Activated naive CD4-positive, alpha-beta T cell (primary cell): ENCODE data around the gene TEX28.
"Not testable (repeated sequence)": the region's sequence is repeated elsewhere in the genome, so short reads cannot be mapped to it uniquely, and the experiment has no call there.

Source experiments
- DNase-seq, 4 experiments: peaks; one replicate each; lab custom pipeline; 2025; lab: John Stamatoyannopoulos, UW

The TEX28 gene

DNA sequence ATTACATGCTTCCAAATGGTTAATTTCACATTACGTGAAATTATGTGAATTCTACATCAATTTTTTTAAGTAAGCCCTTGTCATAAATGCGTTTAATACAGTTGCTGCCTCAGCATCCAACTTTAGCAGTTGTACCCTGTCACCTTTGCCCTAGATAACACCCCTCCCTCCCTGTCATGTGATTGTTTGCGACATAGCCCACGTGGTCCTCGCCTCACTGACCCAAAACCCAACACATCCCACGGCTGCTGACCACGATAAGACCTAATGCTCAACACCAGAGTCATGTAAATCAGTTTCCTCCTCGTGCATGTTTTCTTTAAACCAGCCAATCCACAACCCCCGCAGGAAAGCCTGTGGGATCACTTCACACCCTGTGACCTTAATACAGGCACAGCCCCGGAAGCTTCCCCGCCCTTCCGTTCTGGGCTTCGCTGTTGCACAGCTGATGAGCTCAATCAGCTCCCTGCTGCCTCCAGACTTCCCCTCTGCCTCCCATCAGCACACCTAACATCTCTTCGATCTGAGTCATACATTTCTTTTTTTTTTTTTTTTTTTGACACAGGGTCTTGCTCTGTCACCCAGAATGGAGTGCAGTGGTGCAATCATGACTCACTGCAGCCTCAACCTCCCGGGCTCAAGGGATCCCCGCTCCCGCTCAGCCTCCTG lies 47.4 kb downstream of the TEX28 start:
- not testable (repeated sequence) for DNase-seq

DNA sequence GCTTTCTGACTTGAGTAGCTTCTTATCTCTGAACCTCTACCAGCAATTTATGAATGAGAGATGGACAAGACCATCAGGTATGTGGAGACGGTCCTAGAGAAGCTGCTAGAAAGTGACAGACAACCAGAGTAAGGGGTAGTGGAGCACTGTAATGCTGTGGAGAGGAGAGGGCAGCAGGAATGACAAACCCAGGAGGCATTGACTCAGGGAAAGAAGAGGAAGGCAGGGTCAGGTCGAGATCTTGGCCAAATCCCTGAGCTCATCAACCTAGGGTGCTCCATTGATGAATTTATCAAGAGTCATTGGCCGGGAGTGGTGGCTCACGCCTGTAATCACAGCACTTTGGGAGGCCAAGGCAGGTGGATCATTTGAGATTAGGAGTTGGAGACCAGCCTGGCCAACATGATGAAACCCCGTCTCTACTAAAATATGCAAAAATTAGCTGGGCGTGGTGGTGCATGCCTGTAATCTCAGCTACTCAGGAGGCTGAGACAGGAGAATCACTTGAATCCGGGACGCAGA lies 54.9 kb downstream of the TEX28 start:
- not testable (repeated sequence) for DNase-seq

DNA sequence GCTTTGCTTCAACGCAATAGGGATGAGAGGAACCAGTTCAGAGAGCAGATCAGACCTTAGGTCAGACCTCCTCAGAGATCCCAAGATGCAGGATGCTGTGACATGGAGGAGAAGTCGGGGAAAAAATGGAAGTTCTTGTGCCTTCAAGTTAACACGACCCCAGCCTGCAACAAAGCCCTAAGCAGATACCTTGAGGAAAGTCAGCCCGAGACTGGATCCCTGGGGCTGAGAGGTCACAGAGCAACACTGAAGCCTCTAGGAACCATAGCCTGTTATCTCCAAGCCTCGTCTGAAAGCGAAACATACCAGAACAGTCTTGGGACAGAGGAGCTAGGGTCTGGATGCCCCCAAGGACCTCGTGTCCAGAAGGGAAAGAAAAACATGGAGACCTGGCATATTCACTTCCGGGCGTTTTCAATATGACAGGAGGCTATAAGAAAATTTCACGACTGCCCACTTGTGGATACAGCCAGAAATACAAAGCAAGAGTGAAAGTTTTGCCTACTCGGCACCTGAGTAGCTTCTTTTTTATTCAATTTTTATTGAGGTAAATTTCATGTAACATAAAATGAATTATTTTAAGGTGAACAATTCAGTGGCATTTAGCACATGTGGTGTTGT lies 55.9 kb downstream of the TEX28 start:
- DNase-seq = not testable (repeated sequence)

DNA sequence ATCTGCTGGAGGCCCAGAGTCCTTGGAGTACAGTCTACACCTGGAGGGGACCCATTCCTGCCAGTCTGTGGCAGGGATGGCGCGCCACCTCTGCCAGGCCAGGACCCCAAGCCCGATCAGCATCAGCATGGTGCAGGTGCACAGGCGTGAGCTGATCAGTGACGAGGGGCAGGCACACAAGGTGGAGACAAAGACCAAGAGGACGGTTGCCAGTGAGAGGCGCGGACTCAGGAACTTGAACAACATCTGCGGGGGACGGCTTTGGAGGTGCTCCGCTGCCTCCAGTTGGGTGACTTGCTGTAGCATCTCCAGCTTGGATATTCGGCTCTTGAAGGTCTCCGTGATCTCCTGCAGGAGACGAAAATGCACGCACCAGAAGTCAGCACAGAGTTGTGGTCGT lies 61.3 kb downstream of the TEX28 start:
- DNase-seq = not testable (repeated sequence)

DNA sequence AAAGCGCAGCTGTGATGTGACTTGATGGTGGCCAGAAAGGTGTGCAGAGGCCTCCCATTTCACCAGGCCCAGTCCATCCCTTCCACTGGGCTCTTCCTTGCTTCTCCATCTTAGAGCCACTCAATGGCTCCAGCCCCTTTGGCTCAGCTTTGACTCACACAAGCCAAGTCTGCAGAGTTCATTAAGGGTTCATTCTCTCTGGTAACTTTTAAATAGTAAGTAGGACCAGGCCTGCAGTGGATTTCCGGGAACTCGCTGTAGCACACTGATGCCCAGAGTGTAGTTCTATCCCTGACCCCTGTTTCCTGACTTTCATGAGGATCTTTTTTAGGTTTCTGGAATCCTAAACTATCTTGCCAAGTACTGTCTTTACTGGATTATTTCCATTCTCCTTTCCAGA lies 63.5 kb downstream of the TEX28 start:
- DNase-seq = not testable (repeated sequence)

DNA sequence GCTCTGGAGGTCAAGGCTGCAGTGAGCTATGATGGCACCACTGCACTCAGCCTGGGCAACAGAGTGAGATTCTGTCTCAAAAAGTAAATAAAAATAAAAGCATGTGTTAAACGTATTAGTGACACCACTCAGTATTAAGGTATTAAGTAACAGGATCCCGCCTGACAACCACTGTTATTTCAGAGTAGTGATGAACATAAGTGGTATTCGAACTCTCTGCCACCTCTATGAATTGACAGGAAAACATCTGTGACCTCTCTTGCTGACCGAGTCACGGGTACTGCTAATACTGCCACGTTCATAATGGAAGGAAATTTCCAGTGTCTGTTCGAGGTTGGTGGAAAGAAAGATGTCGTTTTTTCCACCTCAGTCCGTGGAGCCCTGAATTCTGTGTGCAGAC lies 68.2 kb downstream of the TEX28 start:
- DNase-seq = not testable (repeated sequence)

DNA sequence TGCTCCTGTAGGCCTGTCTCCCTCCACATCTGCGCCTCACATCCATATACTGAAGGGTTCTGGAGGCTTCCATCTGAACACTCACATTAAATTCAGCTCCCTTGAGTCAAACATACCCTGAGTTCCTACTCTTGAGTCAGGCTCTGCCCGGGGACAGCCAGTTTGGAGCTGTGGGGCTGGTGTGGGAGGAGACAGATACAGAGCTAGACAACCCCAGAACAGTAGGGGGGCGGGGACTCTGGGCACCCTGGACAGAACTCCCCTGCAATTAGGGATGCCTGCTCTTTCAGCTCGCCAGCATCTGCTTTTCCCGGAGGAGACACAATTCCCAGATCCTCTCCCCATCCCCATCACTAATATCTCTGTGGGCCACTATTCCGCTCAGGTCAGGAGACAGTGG lies 69.6 kb downstream of the TEX28 start:
- DNase-seq = not testable (repeated sequence)
